ENCODE results near the gene TNFAIP8L1.

The TNFAIP8L1 gene

DNA sequence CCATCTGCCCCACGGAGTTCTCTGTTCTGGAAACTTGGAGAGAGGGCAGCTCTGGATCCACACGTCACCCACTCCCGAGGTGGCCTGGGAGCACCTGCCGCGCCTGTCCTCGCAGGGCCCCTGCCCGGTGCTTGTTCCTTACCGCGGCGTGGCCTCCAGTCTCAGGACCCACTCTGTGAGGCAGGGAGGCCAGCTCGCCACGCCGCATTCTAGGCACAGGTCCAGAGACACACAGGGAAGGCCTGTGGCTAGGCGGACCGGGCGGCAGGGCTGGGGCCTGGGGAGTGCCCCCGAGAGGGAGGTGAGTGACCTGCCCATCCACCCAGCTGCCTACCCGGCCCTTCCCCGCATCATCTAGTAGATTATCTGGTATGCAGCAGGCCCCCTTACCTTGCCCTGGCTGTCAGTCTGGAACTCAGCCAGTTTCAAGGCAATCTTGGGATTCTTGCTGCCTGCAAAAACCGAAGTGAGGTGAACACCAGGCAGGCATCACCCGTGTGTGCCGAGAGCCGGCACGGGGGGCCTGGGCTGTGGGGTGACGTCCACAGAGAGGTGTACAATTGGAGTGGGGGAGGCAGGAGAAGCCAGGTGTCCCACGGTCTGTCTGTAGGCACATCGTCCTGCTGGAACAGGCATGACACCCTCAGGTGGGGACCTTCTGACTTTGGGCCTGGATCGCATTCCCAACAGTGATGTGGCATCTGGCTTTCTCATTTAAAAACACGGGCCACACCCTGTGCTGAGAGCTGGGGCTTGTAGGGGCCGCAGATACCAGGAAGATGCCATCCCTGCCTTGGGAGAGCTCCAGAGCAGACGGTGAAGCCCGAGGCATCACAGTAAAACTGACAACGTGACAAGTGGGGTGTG lies 60.7 kb downstream of the TNFAIP8L1 start:
- Histone ChIP-seq H3K27me3 (ENCODE audit: low read depth, low read length) (no peaks in the 10 kb centered on the region), H3K9me3 (ENCODE audit: control insufficient read depth in 1 of 2, low read length in 2 of 2) (no peaks in the 10 kb centered on the region), H3K4me1 (ENCODE audit: control insufficient read depth in 1 of 2, insufficient read depth in 2 of 2, low read length in 2 of 2) (no peaks in the 10 kb centered on the region), H3K36me3 (ENCODE audit: control insufficient read depth in 1 of 2, insufficient read depth in 2 of 2, low read length in 2 of 2) (peaks cover 34 to 80% of the 10 kb centered on the region in 2 donors), H3K27ac (ENCODE audit: low read length) (no peak overlapping the region), H3K4me3 (ENCODE audit: low read depth in 1 of 2, low read length in 2 of 2) (no peak overlapping the region)

DNA sequence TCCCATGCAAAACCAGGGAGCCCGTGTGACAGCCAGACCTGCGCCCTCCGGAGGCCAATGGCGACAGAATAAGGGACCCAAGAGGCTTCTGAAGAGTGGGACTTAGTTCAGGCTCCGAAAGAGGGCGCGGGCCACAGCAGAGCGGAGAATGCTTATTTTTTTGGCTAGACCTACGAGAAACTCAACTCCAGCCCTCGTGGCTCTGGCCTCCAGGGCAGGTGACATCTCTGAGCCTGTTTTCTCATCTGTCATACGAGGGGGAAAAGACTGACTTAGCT lies 61.3 kb downstream of the TNFAIP8L1 start:
- H3K36me3 ChIP-seq (ENCODE audit: control insufficient read depth in 1 of 2, insufficient read depth in 2 of 2, low read length in 2 of 2) = peaks cover 37 to 74% of the 10 kb centered on the region in 2 donors

DNA sequence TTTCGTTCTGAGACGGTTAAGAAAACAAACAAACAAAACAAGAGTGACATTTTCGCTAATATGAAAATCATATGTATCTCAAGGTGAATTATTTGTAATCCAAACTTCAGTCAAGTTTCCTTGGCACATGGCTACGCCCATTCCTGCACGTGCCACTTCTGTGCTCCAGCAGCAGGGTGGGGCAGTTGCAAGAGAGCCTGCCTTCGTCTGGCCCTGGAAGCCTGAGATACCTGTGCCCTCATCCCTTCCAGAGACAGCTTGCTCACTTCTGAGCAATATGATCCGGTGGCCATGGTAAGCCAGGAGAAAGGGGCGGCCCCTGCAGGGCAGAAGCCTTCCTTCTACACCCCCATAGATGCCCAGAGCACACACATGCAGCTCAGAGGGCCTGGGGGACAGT lies 62.2 kb downstream of the TNFAIP8L1 start:
- Histone ChIP-seq H3K36me3 (ENCODE audit: control insufficient read depth in 1 of 2, insufficient read depth in 2 of 2, low read length in 2 of 2) (peaks cover 39 to 74% of the 10 kb centered on the region in 2 donors), H3K4me3 (ENCODE audit: low read depth in 1 of 2, low read length in 2 of 2) (no peak overlapping the region), H3K9me3 (ENCODE audit: control insufficient read depth in 1 of 2, low read length in 2 of 2) (no peaks in the 10 kb centered on the region), H3K4me1 (ENCODE audit: control insufficient read depth in 1 of 2, insufficient read depth in 2 of 2, low read length in 2 of 2) (peaks cover 0 to 4% of the 10 kb centered on the region in 2 donors), H3K27me3 (ENCODE audit: low read depth, low read length) (no peaks in the 10 kb centered on the region), H3K27ac (ENCODE audit: low read length) (no peak overlapping the region)

More for the DNA sequence above, 61.3 kb downstream of the TNFAIP8L1 start:
- H3K9me3 ChIP-seq (ENCODE audit: control insufficient read depth in 1 of 2, low read length in 2 of 2) = no peaks in the 10 kb centered on the region
- H3K27me3 ChIP-seq (ENCODE audit: low read depth, low read length) = no peaks in the 10 kb centered on the region
- no peak overlapping the region for H3K4me3 ChIP-seq (ENCODE audit: low read depth in 1 of 2, low read length in 2 of 2)
- no peaks in the 10 kb centered on the region for H3K4me1 ChIP-seq (ENCODE audit: control insufficient read depth in 1 of 2, insufficient read depth in 2 of 2, low read length in 2 of 2)
- H3K27ac ChIP-seq (ENCODE audit: low read length) = no peak overlapping the region

DNA sequence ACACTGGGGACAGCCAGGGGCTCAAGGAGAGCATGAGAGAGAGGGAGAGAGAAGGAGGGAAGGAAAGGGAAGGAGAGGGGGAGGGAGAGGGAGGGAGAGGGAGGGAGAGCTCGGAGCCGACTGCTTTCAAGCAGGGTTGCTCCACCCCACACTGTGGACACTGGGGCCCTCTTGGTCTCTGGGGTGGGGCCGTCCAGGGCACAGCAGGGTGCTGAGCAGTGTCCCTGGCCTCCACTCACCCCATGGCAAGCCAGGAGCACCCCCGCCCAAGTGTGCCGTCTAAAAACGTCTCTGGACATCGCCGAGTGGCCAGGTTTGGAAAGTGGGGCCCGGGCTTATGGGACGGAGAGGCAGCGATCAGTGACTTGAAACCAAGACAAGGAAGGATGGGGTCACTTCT lies 63.4 kb downstream of the TNFAIP8L1 start:
- Histone ChIP-seq H3K9me3 (ENCODE audit: control insufficient read depth in 1 of 2, low read length in 2 of 2) (no peaks in the 10 kb centered on the region), H3K27ac (ENCODE audit: low read length) (no peak overlapping the region), H3K4me1 (ENCODE audit: control insufficient read depth in 1 of 2, insufficient read depth in 2 of 2, low read length in 2 of 2) (peaks cover 0 to 13% of the 10 kb centered on the region in 2 donors), H3K4me3 (ENCODE audit: low read depth in 1 of 2, low read length in 2 of 2) (no peak overlapping the region), H3K27me3 (ENCODE audit: low read depth, low read length) (no peaks in the 10 kb centered on the region), H3K36me3 (ENCODE audit: control insufficient read depth in 1 of 2, insufficient read depth in 2 of 2, low read length in 2 of 2) (peaks cover 33 to 62% of the 10 kb centered on the region in 2 donors)

DNA sequence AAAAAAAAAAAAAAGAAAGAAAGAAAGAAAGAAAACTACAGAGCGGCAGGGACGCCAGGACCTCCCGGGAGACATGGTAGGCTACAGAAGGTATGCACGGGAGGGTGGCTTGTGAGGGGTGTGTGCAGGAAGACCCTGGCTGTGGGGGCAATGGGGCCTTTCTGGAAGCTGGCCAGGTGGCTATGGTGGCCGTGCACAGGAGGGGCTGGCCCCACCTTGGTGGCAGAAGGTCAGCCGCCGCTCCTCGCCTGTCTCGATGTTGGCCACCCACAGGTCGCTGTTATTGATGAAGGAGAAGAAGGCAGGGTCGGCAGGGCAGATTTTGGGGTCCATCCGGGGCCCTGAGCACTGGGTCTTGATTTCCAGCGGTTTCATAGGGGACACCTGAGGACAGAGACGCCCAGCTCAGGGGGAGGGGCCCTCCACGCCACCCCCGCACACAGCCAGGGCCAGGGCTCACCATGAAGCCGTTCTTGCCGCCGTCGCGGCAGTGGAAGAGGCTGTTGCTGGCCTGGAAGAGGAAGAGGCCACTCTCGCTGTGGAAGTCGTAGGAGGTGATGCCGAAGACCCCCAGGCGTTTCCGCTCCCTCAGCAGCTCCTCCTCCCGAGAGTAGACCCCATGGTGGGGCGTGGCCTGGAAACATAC lies 64.5 kb downstream of the TNFAIP8L1 start:
- H3K36me3 ChIP-seq (ENCODE audit: control insufficient read depth in 1 of 2, insufficient read depth in 2 of 2, low read length in 2 of 2) = peaks cover 33 to 53% of the 10 kb centered on the region in 2 donors

DNA sequence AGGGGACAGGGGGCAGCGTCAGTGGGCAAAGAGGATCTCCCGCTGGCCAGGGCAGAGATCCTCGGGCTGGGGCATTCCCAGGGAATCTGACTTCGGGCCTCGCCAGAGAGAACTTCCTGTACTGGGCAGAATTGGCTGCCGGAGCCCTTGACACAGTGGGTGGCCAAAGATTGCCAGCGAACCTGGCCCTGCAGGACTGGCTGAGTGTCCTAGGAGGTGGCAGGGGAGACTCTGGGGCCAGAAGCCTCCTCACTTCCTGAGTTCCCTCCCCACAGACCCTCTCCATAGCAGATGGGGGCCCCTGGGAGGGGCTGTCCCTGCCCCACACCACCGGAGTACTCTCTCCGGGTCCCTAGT lies 65.0 kb downstream of the TNFAIP8L1 start:
- Histone ChIP-seq H3K4me3 (ENCODE audit: low read depth in 1 of 2, low read length in 2 of 2) (no peak overlapping the region), H3K4me1 (ENCODE audit: control insufficient read depth in 1 of 2, insufficient read depth in 2 of 2, low read length in 2 of 2) (peaks cover 0 to 19% of the 10 kb centered on the region in 2 donors), H3K36me3 (ENCODE audit: control insufficient read depth in 1 of 2, insufficient read depth in 2 of 2, low read length in 2 of 2) (peaks cover 35 to 52% of the 10 kb centered on the region in 2 donors), H3K27me3 (ENCODE audit: low read depth, low read length) (no peaks in the 10 kb centered on the region), H3K9me3 (ENCODE audit: control insufficient read depth in 1 of 2, low read length in 2 of 2) (no peaks in the 10 kb centered on the region), H3K27ac (ENCODE audit: low read length) (no peak overlapping the region)

More for the DNA sequence above, 64.5 kb downstream of the TNFAIP8L1 start:
- Histone ChIP-seq H3K27ac (ENCODE audit: low read length) (no peak overlapping the region), H3K27me3 (ENCODE audit: low read depth, low read length) (no peaks in the 10 kb centered on the region), H3K4me3 (ENCODE audit: low read depth in 1 of 2, low read length in 2 of 2) (no peak overlapping the region), H3K4me1 (ENCODE audit: control insufficient read depth in 1 of 2, insufficient read depth in 2 of 2, low read length in 2 of 2) (peaks cover 0 to 19% of the 10 kb centered on the region in 2 donors), H3K9me3 (ENCODE audit: control insufficient read depth in 1 of 2, low read length in 2 of 2) (no peaks in the 10 kb centered on the region)
